Spleen (tissue), 11 donors: Measurements from ENCODE around the gene RFC2. TPM values are rescaled to one million over a fixed set of nuclear protein-coding genes. Genes with fewer than 3 reads are reported as not detected.

Experiments
- DNase-seq: peaks from one replicate; pipeline ENCODE4 v3.0.0-alpha.2; 2020
- H3K27ac ChIP-seq, 8 donors: fragments of 200-600 bp; sonication (generic) in 7 of 8; 1 replicate in 4 of 8; 2 replicates in 4 of 8; pipeline versions ENCODE4 v1.5.0 to v1.8.0; 2016 to 2021; ENCODE audit warnings: inconsistent platforms in 4 of 8, mild to moderate bottlenecking in 4 of 8, moderate library complexity in 1 of 8
- H3K27me3 ChIP-seq, 7 donors: fragments of 200-600 bp; sonication (generic) in 6 of 7; replicated peaks in 1 of 7; 1 replicate in 4 of 7; 2 replicates in 3 of 7; pipeline versions ENCODE4 v1.5.0 to v1.8.0; 2016 to 2021; ENCODE audit warnings: inconsistent platforms in 3 of 7, mild to moderate bottlenecking in 1 of 7
- H3K36me3 ChIP-seq, 6 donors: fragments of 200-600 bp; sonication (generic) in 5 of 6; 1 replicate in 4 of 6; 2 replicates in 2 of 6; pipeline versions ENCODE4 v1.5.0 to v1.8.0; 2016 to 2021; ENCODE audit warnings: inconsistent platforms in 2 of 6
- H3K4me1 ChIP-seq, 6 donors: fragments of 200-600 bp; sonication (generic) in 5 of 6; 1 replicate in 3 of 6; 2 replicates in 3 of 6; pipeline versions ENCODE4 v1.5.0 to v1.8.0; 2016 to 2021; ENCODE audit warnings: inconsistent platforms in 3 of 6
- H3K4me3 ChIP-seq, 8 donors: fragments of 200-600 bp; sonication (generic) in 7 of 8; 1 replicate in 4 of 8; 2 replicates in 4 of 8; pipeline versions ENCODE4 v1.5.0 to v1.8.0; 2016 to 2021; ENCODE audit warnings: inconsistent platforms in 4 of 8, mild to moderate bottlenecking in 4 of 8, moderate library complexity in 2 of 8
- H3K9me3 ChIP-seq, 8 donors: fragments of 200-600 bp; sonication (generic) in 7 of 8; 1 replicate in 4 of 8; 2 replicates in 4 of 8; pipeline versions ENCODE4 v1.5.0 to v1.8.0; 2016 to 2021; ENCODE audit warnings: inconsistent platforms in 4 of 8
- CTCF ChIP-seq, 11 experiments: fragments of 200-600 bp in 7 of 11; fragments of 450-650 bp in 4 of 11; sonication (generic) in 4 of 11; IDR thresholded peaks in 8 of 11; conservative IDR thresholded peaks in 3 of 11; 1 replicate in 7 of 11; 2 replicates in 4 of 11; pipeline versions ENCODE4 v1.4.0 to v1.8.0; 2016 to 2021; ENCODE audit warnings: antibody characterized with exemption in 11 of 11, inconsistent platforms in 4 of 11, mild to moderate bottlenecking in 1 of 11
- POLR2A ChIP-seq, 3 donors: fragments of 450-650 bp; IDR thresholded peaks; one replicate each; pipeline ENCODE4 v1.5.1; 2017; ENCODE audit warnings: antibody characterized with exemption in 3 of 3, mild to moderate bottlenecking in 1 of 3
- POLR2AphosphoS5 ChIP-seq, 3 donors: sonication (generic); formaldehyde crosslinking; IDR thresholded peaks; one replicate each; pipeline ENCODE4 v1.5.1; 2017; ENCODE audit warnings: antibody characterized with exemption in 3 of 3
- WGBS, 5 donors: extraction: QIAGEN DNeasy Blood & Tissue Kit in 3 of 5; methylation state at CpG; one replicate each; pipeline versions ENCODE4 v1.1.5 to v1.1.7; 2013 to 2018; 5-methylcytosine and 5-hydroxymethylcytosine counted together
- intact Hi-C: fragments of 100-400 bp; cut with DNase I; formaldehyde crosslinking; loops from one replicate; pipeline ENCODE4 v1.15.0; 2023; ENCODE audit warnings: low total_unique reads
- polyA plus RNA-seq, 3 donors: library from polyadenylated mRNA; stranded (reverse); fragments of 200-250 nt; gene quantifications; one replicate each; pipeline ENCODE4 v1.2.1, GENCODE V29; 2013
- total RNA-seq, 7 donors: library from RNA; depleted of rRNA in 3 of 7; stranded (reverse); fragments of >200 nt in 3 of 7; fragmentation: NEBNext Ultra II Directional in 4 of 7; extraction: Animal tissue kit (Norgen Biotek cat#: 25700) in 4 of 7; gene quantifications; one replicate each; pipeline versions ENCODE4 v1.1.0 to v1.2.1, GENCODE V29; 2016 to 2021
- donor health status: healthy with polysubstance abuse.
- donor health status: DM: no; HTN: no; CAD: no; lungs with moderate emphysema.
- donor health status: DM: no; HTN: no; CAD: no.
- donor health status: Bipolar disorder and iron deficiency.
- donor health status: healthy.
- donor health status: DM: no; HTN: no; CAD: no.
- donor health status: DM: yes; HTN: yes; CAD: no.

RFC2 gene
- total and polyA plus RNA-seq, 10 donors = 7.5 to 25.0 (median 19.9) TPM

GRCh38 chr7:74222851-74223710 lies 31.1 kb downstream of the RFC2 start:
- peak in 2 of 3 donors; percentile 10 to 46 for TF ChIP-seq POLR2AphosphoS5 (IDR thresholded peaks at IDR 0.05)
- no peak for TF ChIP-seq CTCF (IDR thresholded peaks at IDR 0.05 in 8 of 11, conservative IDR thresholded peaks at IDR 0.05 in 3 of 11)
- WGBS, 5 donors = 79 to 88% (median 84%) methylated on average over 13 to 17 of the region's 17 CpGs

GRCh38 chr7:74221713-74222112 lies 32.5 kb downstream of the RFC2 start:
- no peak overlapping the region for H3K4me3 ChIP-seq
- WGBS, 5 donors = 90 to 95% (median 92%) methylated on average over 10 to 11 of the region's 11 CpGs
- no peaks in the 10 kb centered on the region for H3K27me3 ChIP-seq
- H3K9me3 ChIP-seq = no peaks in the 10 kb centered on the region
- no peak overlapping the region for H3K27ac ChIP-seq
- H3K4me1 ChIP-seq = peaks cover 8 to 81% (median 49%) of the 10 kb centered on the region in 6 donors
- intact Hi-C loops = no loop called here
- H3K36me3 ChIP-seq = peaks cover 0 to 89% (median 24%) of the 10 kb centered on the region in 6 donors
- peak in 1 of 3 donors; percentile 26 for TF ChIP-seq POLR2AphosphoS5 (IDR thresholded peaks at IDR 0.05)
- TF ChIP-seq CTCF (IDR thresholded peaks at IDR 0.05 in 8 of 11, conservative IDR thresholded peaks at IDR 0.05 in 3 of 11) = no peak
- DNase-seq = no peak

More at GRCh38 chr7:74222851-74223710, 31.1 kb downstream of the RFC2 start:
- Histone ChIP-seq H3K4me3 (no peak overlapping the region), H3K36me3 (peaks cover 0 to 91% (median 24%) of the 10 kb centered on the region in 6 donors), H3K4me1 (peaks cover 0 to 80% (median 45%) of the 10 kb centered on the region in 6 donors), H3K9me3 (no peaks in the 10 kb centered on the region), H3K27me3 (no peaks in the 10 kb centered on the region), H3K27ac (peak overlapping the region in 3 of 8 donors; percentile 14 to 38 (median 26))
- intact Hi-C loops = no loop called here
- DNase-seq = no peak

- TF ChIP-seq POLR2A (IDR thresholded peaks at IDR 0.05) (no peak), POLR2AphosphoS5 (IDR thresholded peaks at IDR 0.05) (peak in 2 of 3 donors; percentile 18 to 64)
- peaks cover 0 to 90% (median 20%) of the 10 kb centered on the region in 6 donors for H3K36me3 ChIP-seq
- DNase-seq = no peak
Observed at GRCh38 chr7:74220229-74220628, 34.0 kb downstream of the RFC2 start.

GRCh38 chr7:74219416-74219815 lies 34.8 kb downstream of the RFC2 start:
- no peaks in the 10 kb centered on the region for H3K9me3 ChIP-seq
- intact Hi-C loops = no loop called here
- no peak for DNase-seq
- no peak overlapping the region for H3K4me3 ChIP-seq
- peaks cover 0 to 88% (median 15%) of the 10 kb centered on the region in 6 donors for H3K36me3 ChIP-seq
- H3K27ac ChIP-seq = peak overlapping the region in 4 of 8 donors; percentile 11 to 66 (median 46)
- H3K27me3 ChIP-seq = no peaks in the 10 kb centered on the region
- TF ChIP-seq POLR2AphosphoS5 (IDR thresholded peaks at IDR 0.05) (peak; percentile 24 to 65 (median 29)), POLR2A (IDR thresholded peaks at IDR 0.05) (no peak), CTCF (IDR thresholded peaks at IDR 0.05 in 8 of 11, conservative IDR thresholded peaks at IDR 0.05 in 3 of 11) (no peak)
- H3K4me1 ChIP-seq = peaks cover 28 to 79% (median 56%) of the 10 kb centered on the region in 6 donors
- WGBS, 5 donors = 66 to 86% (median 82%) methylated on average over 7 to 11 of the region's 11 CpGs

More at GRCh38 chr7:74220229-74220628, 34.0 kb downstream of the RFC2 start:
- H3K4me3 ChIP-seq = no peak overlapping the region
- peak overlapping the region in 4 of 8 donors; percentile 14 to 66 (median 46) for H3K27ac ChIP-seq
- WGBS, 5 donors = 48 to 66% (median 59%) methylated on average over 6 to 9 of the region's 9 CpGs
- H3K9me3 ChIP-seq = no peaks in the 10 kb centered on the region
- intact Hi-C loops = no loop called here
- peaks cover 23 to 81% (median 51%) of the 10 kb centered on the region in 6 donors for H3K4me1 ChIP-seq
- no peaks in the 10 kb centered on the region for H3K27me3 ChIP-seq
